GM23248 (cell line): Measurements from ENCODE around the gene NHS.

Source experiments
- EZH2 ChIP-seq: fragments of 200-600 bp; sonication (generic); IDR thresholded peaks from 2 replicates; pipeline ENCODE4 v1.6.1; 2018; ENCODE audit warnings: antibody characterized with exemption, mild to moderate bottlenecking; ENCODE audit not compliant: insufficient read depth, poor library complexity, severe bottlenecking
- EZH2phosphoT487 ChIP-seq: fragments of 200-600 bp; sonication (generic); IDR thresholded peaks from 2 replicates; pipeline ENCODE4 v1.6.1; 2018; ENCODE audit warnings: antibody characterized with exemption, moderate library complexity, mild to moderate bottlenecking, low read depth; ENCODE audit not compliant: insufficient read depth

DNA sequence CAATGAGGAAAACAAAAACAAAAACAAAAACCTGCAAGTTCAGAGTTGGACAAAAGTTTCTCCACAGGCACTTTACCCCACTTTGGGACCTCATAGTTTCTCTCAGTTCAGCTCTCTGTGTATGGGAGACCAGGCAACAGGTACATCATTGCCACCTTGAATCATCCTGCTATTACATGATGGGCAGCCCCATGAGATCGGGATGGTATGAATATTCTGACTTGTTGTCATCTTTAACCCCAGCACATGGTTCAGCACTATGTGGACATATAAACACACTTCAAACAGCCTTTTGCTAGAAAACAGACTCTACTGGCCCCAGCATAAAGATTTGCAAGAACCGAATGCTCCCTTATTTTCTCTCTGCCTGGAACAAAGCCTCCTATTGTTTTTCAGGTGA lies 185.4 kb downstream of the NHS start:
- TF ChIP-seq EZH2phosphoT487 (no peak), EZH2 (no peak)
